HepG2 (cell line): ENCODE measurements around the gene HNRNPM. TPM values are rescaled to one million over a fixed set of nuclear protein-coding genes. Genes with fewer than 3 reads are reported as not detected.

Experiments used
- CBX5 ChIP-seq: sonication (generic); formaldehyde crosslinking; IDR thresholded peaks from 2 replicates; pipeline ENCODE4 v1.4.0; 2020; ENCODE audit warnings: missing genetic modification reagents, borderline replicate concordance
- CC2D1A ChIP-seq: sonication (generic); formaldehyde crosslinking; IDR thresholded peaks from 2 replicates; pipeline ENCODE4 v1.8.1; 2023; ENCODE audit warnings: mild to moderate bottlenecking, missing genetic modification reagents
- DDIT3 ChIP-seq: sonication (generic); formaldehyde crosslinking; IDR thresholded peaks from 2 replicates; pipeline ENCODE4 v1.4.0; 2020; ENCODE audit warnings: mild to moderate bottlenecking, missing genetic modification reagents
- EED ChIP-seq: sonication (generic); formaldehyde crosslinking; IDR thresholded peaks from 2 replicates; pipeline ENCODE4 v1.5.0; 2020; ENCODE audit warnings: mild to moderate bottlenecking, missing genetic modification reagents
- GMEB1 ChIP-seq: sonication (generic); formaldehyde crosslinking; IDR thresholded peaks from 2 replicates; pipeline ENCODE4 v1.5.1; 2020; ENCODE audit warnings: missing genetic modification reagents, mild to moderate bottlenecking, borderline replicate concordance
- HNRNPL ChIP-seq: fragments of 200-400 bp; formaldehyde crosslinking; IDR thresholded peaks from 2 replicates; pipeline ENCODE4 v1.6.1; 2017; ENCODE audit warnings: mild to moderate bottlenecking, low read depth, low read length
- HNRNPLL ChIP-seq: fragments of 200-400 bp; formaldehyde crosslinking; IDR thresholded peaks from 2 replicates; pipeline ENCODE4 v1.6.1; 2017; ENCODE audit warnings: mild to moderate bottlenecking, low read depth, low read length; ENCODE audit not compliant: poor library complexity, severe bottlenecking
- KLF15 ChIP-seq: sonication (generic); formaldehyde crosslinking; IDR thresholded peaks from 2 replicates; pipeline ENCODE4 v1.8.1; 2023; ENCODE audit warnings: borderline replicate concordance, mild to moderate bottlenecking, inconsistent platforms, missing genetic modification reagents, mixed read lengths
- PPARG ChIP-seq: conservative IDR thresholded peaks from 2 replicates; pipeline ENCODE4 v1.6.1; 2016; ENCODE audit warnings: missing biosample characterization, missing genetic modification reagents
- REL ChIP-seq: sonication (generic); formaldehyde crosslinking; conservative IDR thresholded peaks from 2 replicates; pipeline ENCODE4 v1.8.0; 2022; ENCODE audit warnings: mild to moderate bottlenecking, missing genetic modification reagents, moderate library complexity
- SMC3 ChIP-seq: IDR thresholded peaks from 2 replicates; pipeline ENCODE4 v1.6.1; 2011; ENCODE audit warnings: low read length, improper control_type of control experiment
- TOE1 ChIP-seq: sonication (generic); formaldehyde crosslinking; IDR thresholded peaks from 2 replicates; pipeline ENCODE4 v1.4.0; 2020; ENCODE audit warnings: mild to moderate bottlenecking, missing genetic modification reagents
- ZBTB40 ChIP-seq, 2 experiments: fragments of 450-650 bp in 1 of 2; sonication (generic) in 1 of 2; formaldehyde crosslinking in 1 of 2; IDR thresholded peaks; 2 replicates each; pipeline versions ENCODE4 v1.6.1 to v1.8.0; 2016 to 2022; ENCODE audit warnings: antibody characterized with exemption in 1 of 2, mild to moderate bottlenecking in 1 of 2, missing genetic modification reagents in 1 of 2
- ZFP62 ChIP-seq: sonication (generic); formaldehyde crosslinking; IDR thresholded peaks from 2 replicates; pipeline ENCODE4 v1.4.0; 2020; ENCODE audit warnings: missing genetic modification reagents
- ZNF589 ChIP-seq: sonication (generic); formaldehyde crosslinking; conservative IDR thresholded peaks from 2 replicates; pipeline ENCODE4 v1.8.0; 2022; ENCODE audit warnings: mild to moderate bottlenecking, moderate library complexity, missing genetic modification reagents
- ZNF839 ChIP-seq: sonication (generic); formaldehyde crosslinking; IDR thresholded peaks from 2 replicates; pipeline ENCODE4 v1.4.0; 2020; ENCODE audit warnings: missing genetic modification reagents, mild to moderate bottlenecking, borderline replicate concordance
- ZSCAN20 ChIP-seq: sonication (generic); formaldehyde crosslinking; IDR thresholded peaks from 2 replicates; pipeline ENCODE4 v1.4.0; 2020; ENCODE audit warnings: missing genetic modification reagents, mild to moderate bottlenecking, borderline replicate concordance
- polyA plus RNA-seq, 8 experiments: library from polyadenylated mRNA; depleted of rRNA in 3 of 8; stranded (reverse) in 7 of 8; unstranded in 1 of 8; fragments of >200 nt; fragmentation: Illumina TruSeq in 4 of 8; extraction: Trizol in 4 of 8; gene quantifications; 2 replicates each; pipeline versions ENCODE4 v1.2.1 to v1.2.3, GENCODE V29; 2011 to 2016; ENCODE audit warnings: low read depth in 4 of 8, missing spikeins in 1 of 8, mixed read lengths in 1 of 8; ENCODE audit not compliant: insufficient read depth in 1 of 8
- total RNA-seq, 5 experiments: library from RNA; depleted of rRNA; stranded (reverse); fragments of >200 nt; fragmentation: Illumina TruSeq; extraction: Trizol; gene quantifications; 2 replicates each; pipeline ENCODE4 v1.2.3, GENCODE V29; 2016; ENCODE audit warnings: low read depth in 1 of 5

Gene HNRNPM
- total and polyA plus RNA-seq, 2 of the 13 experiments (the other 11 are each of a cell fraction or from before 2014, with no cell fraction given) = 56.7 to 102 TPM

- TF ChIP-seq ZBTB40 (IDR thresholded peaks at IDR 0.05) (no peak), ZBTB40 (CRISPR knock-in tag; IDR thresholded peaks at IDR 0.05) (0 out of 2 replicates have a peak, but pooled peaks have one; percentile 26), KLF15 (CRISPR knock-in tag) (no peak), SMC3 (no peak; the same call in 1 of the 2 replicates), EED (no peak), REL (no peak), ZNF839 (CRISPR knock-in tag) (peak; percentile 66; the same call in 1 of the 2 replicates), ZFP62 (no peak), ZNF589 (no peak), HNRNPLL (no peak), CC2D1A (CRISPR knock-in tag) (no peak), HNRNPL (no peak), GMEB1 (CRISPR knock-in tag) (peak; percentile 42; the same call in 1 of the 2 replicates), DDIT3 (CRISPR knock-in tag) (no peak), TOE1 (CRISPR knock-in tag) (no peak), PPARG (0 out of 2 replicates have a peak, but pooled peaks have one; percentile 18), CBX5 (CRISPR knock-in tag) (0 out of 2 replicates have a peak, but pooled peaks have one; percentile 14), ZSCAN20 (CRISPR knock-in tag) (no peak)
These were observed 23.0 kb upstream of the HNRNPM start (continued) for GRCh38 chr19:8421484-8422461.
